K562 (cell line): ENCODE data around the gene SPHK2. TPM values are rescaled to one million over a fixed set of nuclear protein-coding genes. Genes with fewer than 3 reads are reported as not detected.

ENCODE experiments used
- BACH1 ChIP-seq: fragments of 200-800 bp; sonication (Bioruptor generic); IDR thresholded peaks from 2 replicates; pipeline ENCODE4 v1.6.1; 2016; ENCODE audit warnings: missing genetic modification characterization, missing compliant biosample characterization
- BDP1 ChIP-seq: IDR thresholded peaks from 3 replicates; pipeline ENCODE4 v1.6.1; 2011; ENCODE audit not compliant: insufficient read length, insufficient read depth
- CREB3 ChIP-seq: fragments of 450-650 bp; conservative IDR thresholded peaks from 2 replicates; pipeline ENCODE4 v1.6.1; 2016; ENCODE audit warnings: missing genetic modification characterization, low read depth, mild to moderate bottlenecking, missing compliant biosample characterization, moderate library complexity
- HNRNPLL ChIP-seq: fragments of 200-400 bp; formaldehyde crosslinking; IDR thresholded peaks from 2 replicates; pipeline ENCODE4 v1.6.1; 2017; ENCODE audit warnings: low read length, low read depth, mild to moderate bottlenecking; ENCODE audit not compliant: poor library complexity, severe bottlenecking
- IRF2 ChIP-seq: sonication (generic); formaldehyde crosslinking; IDR thresholded peaks from 2 replicates; pipeline ENCODE4 v1.8.1; 2022; ENCODE audit warnings: mild to moderate bottlenecking, missing genetic modification reagents
- KHSRP ChIP-seq: fragments of 450-650 bp; IDR thresholded peaks from 2 replicates; pipeline ENCODE4 v1.6.1; 2017
- KLF1 ChIP-seq: fragments of 450-650 bp; IDR thresholded peaks from 2 replicates; pipeline ENCODE4 v1.6.1; 2016; ENCODE audit warnings: missing genetic modification characterization, missing compliant biosample characterization
- MEIS2 ChIP-seq: fragments of 450-650 bp; IDR thresholded peaks from 2 replicates; pipeline ENCODE4 v1.6.1; 2014; ENCODE audit warnings: mild to moderate bottlenecking; ENCODE audit not compliant: partially characterized antibody
- SRSF9 ChIP-seq: fragments of 200-400 bp; formaldehyde crosslinking; IDR thresholded peaks from 2 replicates; pipeline ENCODE4 v1.6.1; 2017; ENCODE audit warnings: low read depth, low read length, borderline replicate concordance
- TAF1 ChIP-seq: IDR thresholded peaks from 2 replicates; pipeline ENCODE4 v1.6.1; 2011; ENCODE audit warnings: mild to moderate bottlenecking, low read length, moderate library complexity; ENCODE audit not compliant: insufficient read depth, control insufficient read depth, severe bottlenecking; ENCODE audit errors: extremely low read depth
- THAP12 ChIP-seq: fragments of 250-450 bp; sonication (Bioruptor Pico); IDR thresholded peaks from 2 replicates; pipeline ENCODE4 v1.9.0; 2021; ENCODE audit warnings: mild to moderate bottlenecking, inconsistent platforms
- ZC3H8 ChIP-seq: fragments of 450-650 bp; IDR thresholded peaks from 2 replicates; pipeline ENCODE4 v1.6.1; 2017
- ZNF121 ChIP-seq: sonication (generic); formaldehyde crosslinking; conservative IDR thresholded peaks from 2 replicates; pipeline ENCODE4 v1.8.0; 2022; ENCODE audit warnings: missing genetic modification reagents
- ZNF644 ChIP-seq: fragments of 200-800 bp; sonication (Bioruptor generic); IDR thresholded peaks from 2 replicates; pipeline ENCODE4 v1.6.1; 2016; ENCODE audit warnings: low read depth, missing genetic modification characterization, missing compliant biosample characterization
- ZSCAN29 ChIP-seq: fragments of 450-650 bp; IDR thresholded peaks from 2 replicates; pipeline ENCODE4 v1.6.1; 2017
- polyA plus RNA-seq, 8 experiments: library from polyadenylated mRNA; depleted of rRNA in 4 of 8; stranded (reverse) in 5 of 8; unstranded in 3 of 8; fragments of >200 nt; fragmentation: Nextera tagmentation in 2 of 8; fragmentation: Illumina TruSeq in 1 of 8; extraction: Ambion mirVana in 2 of 8; extraction: Trizol in 1 of 8; gene quantifications; 2 replicates each; pipeline versions ENCODE4 v1.2.1 to v1.2.3, GENCODE V29; 2011 to 2014; ENCODE audit warnings: inconsistent platforms in 1 of 8, missing spikeins in 1 of 8
- total RNA-seq, 7 experiments: library from RNA; depleted of rRNA in 6 of 7; stranded (reverse); fragments of >200 nt in 6 of 7; fragmentation: Illumina TruSeq in 2 of 7; extraction: Trizol in 2 of 7; gene quantifications; 2 replicates each; pipeline versions ENCODE4 v1.2.1 to v1.2.3, GENCODE V29; 2011 to 2021; ENCODE audit warnings: low replicate concordance in 1 of 7
- TF ChIP-seq, protein P1 (sequence below): fragments of 200-800 bp; sonication (Bioruptor generic); IDR thresholded peaks from 2 replicates; pipeline ENCODE4 v1.6.1; 2017; ENCODE audit warnings: missing genetic modification characterization, missing compliant biosample characterization
- TF ChIP-seq, protein P2 (sequence below): fragments of 150-350 bp; conservative IDR thresholded peaks from 2 replicates; pipeline ENCODE4 v1.6.1; 2014; ENCODE audit warnings: low read length
- TF ChIP-seq, protein P3 (sequence below): fragments of 250-450 bp; sonication (Bioruptor Pico); IDR thresholded peaks from 2 replicates; pipeline ENCODE4 v1.9.0; 2021; ENCODE audit warnings: mild to moderate bottlenecking
- TF ChIP-seq, protein P4 (sequence below): fragments of 450-650 bp; IDR thresholded peaks from one replicate; pipeline ENCODE4 v1.6.1; 2018; ENCODE audit warnings: mild to moderate bottlenecking, moderate library complexity; ENCODE audit not compliant: partially characterized antibody

SPHK2 gene
- total and polyA plus RNA-seq, 9 of the 15 experiments (the other 6 are each of a cell fraction or from before 2014, with no cell fraction given) = 0.10 to 15.2 (median 2.9) TPM

GRCh38 chr19:48644839-48645619, 25.7 kb downstream of the SPHK2 start (continued):
- TF ChIP-seq BACH1 (tag) (peak; percentile 80; the same call in 1 of the 2 replicates), KHSRP (no peak), SRSF9 (no peak), KLF1 (tag) (no peak), ZNF644 (peak; percentile 96), CREB3 (tag) (0 out of 2 replicates have a peak, but pooled peaks have one; percentile 41), MEIS2 (no peak), BDP1 (no peak), ZSCAN29 (no peak), ZC3H8 (no peak), IRF2 (CRISPR knock-in tag) (no peak), TAF1 (no peak), HNRNPLL (no peak), ZNF121 (no peak), THAP12 (CRISPR knock-in tag) (no peak)
- TF ChIP-seq, protein P1, sequence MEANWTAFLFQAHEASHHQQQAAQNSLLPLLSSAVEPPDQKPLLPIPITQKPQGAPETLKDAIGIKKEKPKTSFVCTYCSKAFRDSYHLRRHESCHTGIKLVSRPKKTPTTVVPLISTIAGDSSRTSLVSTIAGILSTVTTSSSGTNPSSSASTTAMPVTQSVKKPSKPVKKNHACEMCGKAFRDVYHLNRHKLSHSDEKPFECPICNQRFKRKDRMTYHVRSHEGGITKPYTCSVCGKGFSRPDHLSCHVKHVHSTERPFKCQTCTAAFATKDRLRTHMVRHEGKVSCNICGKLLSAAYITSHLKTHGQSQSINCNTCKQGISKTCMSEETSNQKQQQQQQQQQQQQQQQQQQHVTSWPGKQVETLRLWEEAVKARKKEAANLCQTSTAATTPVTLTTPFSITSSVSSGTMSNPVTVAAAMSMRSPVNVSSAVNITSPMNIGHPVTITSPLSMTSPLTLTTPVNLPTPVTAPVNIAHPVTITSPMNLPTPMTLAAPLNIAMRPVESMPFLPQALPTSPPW (CRISPR knock-in tag) = peak; percentile 75
- TF ChIP-seq, protein P2, sequence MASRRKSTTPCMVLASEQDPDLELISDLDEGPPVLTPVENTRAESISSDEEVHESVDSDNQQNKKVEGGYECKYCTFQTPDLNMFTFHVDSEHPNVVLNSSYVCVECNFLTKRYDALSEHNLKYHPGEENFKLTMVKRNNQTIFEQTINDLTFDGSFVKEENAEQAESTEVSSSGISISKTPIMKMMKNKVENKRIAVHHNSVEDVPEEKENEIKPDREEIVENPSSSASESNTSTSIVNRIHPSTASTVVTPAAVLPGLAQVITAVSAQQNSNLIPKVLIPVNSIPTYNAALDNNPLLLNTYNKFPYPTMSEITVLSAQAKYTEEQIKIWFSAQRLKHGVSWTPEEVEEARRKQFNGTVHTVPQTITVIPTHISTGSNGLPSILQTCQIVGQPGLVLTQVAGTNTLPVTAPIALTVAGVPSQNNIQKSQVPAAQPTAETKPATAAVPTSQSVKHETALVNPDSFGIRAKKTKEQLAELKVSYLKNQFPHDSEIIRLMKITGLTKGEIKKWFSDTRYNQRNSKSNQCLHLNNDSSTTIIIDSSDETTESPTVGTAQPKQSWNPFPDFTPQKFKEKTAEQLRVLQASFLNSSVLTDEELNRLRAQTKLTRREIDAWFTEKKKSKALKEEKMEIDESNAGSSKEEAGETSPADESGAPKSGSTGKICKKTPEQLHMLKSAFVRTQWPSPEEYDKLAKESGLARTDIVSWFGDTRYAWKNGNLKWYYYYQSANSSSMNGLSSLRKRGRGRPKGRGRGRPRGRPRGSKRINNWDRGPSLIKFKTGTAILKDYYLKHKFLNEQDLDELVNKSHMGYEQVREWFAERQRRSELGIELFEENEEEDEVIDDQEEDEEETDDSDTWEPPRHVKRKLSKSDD = no peak
- TF ChIP-seq, protein P3, sequence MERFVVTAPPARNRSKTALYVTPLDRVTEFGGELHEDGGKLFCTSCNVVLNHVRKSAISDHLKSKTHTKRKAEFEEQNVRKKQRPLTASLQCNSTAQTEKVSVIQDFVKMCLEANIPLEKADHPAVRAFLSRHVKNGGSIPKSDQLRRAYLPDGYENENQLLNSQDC (CRISPR knock-in tag) = no peak
- TF ChIP-seq, protein P4, sequence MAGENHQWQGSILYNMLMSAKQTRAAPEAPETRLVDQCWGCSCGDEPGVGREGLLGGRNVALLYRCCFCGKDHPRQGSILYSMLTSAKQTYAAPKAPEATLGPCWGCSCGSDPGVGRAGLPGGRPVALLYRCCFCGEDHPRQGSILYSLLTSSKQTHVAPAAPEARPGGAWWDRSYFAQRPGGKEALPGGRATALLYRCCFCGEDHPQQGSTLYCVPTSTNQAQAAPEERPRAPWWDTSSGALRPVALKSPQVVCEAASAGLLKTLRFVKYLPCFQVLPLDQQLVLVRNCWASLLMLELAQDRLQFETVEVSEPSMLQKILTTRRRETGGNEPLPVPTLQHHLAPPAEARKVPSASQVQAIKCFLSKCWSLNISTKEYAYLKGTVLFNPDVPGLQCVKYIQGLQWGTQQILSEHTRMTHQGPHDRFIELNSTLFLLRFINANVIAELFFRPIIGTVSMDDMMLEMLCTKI = no peak
